Ovary (tissue), 3 donors: ENCODE measurements around the gene LRP1B.

Experiments
- POLR2A ChIP-seq: fragments of 450-650 bp; IDR thresholded peaks from one replicate; pipeline ENCODE4 v1.6.1; 2017; ENCODE audit warnings: antibody characterized with exemption, mild to moderate bottlenecking, moderate library complexity
- TF ChIP-seq, protein P1 (sequence below), 3 donors: fragments of 450-650 bp in 2 of 3; fragments of 200-600 bp in 1 of 3; IDR thresholded peaks; one replicate each; pipeline versions ENCODE4 v1.5.1 to v1.8.0; 2016 to 2022; ENCODE audit warnings: antibody characterized with exemption in 3 of 3, mild to moderate bottlenecking in 1 of 3
- donor health status: DM: no; HTN: no; CAD: no.

DNA sequence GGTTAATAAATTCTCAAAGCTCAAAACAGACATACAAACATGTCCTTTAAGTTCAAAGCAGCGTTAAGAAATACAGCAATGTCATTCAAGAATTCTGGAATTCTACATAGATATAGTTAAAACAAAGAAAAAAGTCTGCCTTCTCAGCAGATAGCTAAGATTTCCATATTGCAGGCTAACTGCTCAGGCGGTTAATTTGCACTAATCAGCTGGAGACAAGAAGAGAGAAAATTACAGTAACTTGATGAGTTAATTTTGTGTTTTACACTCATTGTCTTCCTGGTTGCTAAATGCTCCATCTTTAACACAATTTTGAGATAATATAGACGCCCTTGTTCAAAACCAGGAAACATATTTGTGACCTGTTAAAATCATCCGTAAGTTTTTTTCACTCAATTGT is 1012.0 kb downstream of the LRP1B start:
- no peak for TF ChIP-seq POLR2A
- TF ChIP-seq, protein P1, sequence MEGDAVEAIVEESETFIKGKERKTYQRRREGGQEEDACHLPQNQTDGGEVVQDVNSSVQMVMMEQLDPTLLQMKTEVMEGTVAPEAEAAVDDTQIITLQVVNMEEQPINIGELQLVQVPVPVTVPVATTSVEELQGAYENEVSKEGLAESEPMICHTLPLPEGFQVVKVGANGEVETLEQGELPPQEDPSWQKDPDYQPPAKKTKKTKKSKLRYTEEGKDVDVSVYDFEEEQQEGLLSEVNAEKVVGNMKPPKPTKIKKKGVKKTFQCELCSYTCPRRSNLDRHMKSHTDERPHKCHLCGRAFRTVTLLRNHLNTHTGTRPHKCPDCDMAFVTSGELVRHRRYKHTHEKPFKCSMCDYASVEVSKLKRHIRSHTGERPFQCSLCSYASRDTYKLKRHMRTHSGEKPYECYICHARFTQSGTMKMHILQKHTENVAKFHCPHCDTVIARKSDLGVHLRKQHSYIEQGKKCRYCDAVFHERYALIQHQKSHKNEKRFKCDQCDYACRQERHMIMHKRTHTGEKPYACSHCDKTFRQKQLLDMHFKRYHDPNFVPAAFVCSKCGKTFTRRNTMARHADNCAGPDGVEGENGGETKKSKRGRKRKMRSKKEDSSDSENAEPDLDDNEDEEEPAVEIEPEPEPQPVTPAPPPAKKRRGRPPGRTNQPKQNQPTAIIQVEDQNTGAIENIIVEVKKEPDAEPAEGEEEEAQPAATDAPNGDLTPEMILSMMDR (IDR thresholded peaks at IDR 0.05), result no peak
